Lower leg skin (tissue), 3 donors: ENCODE results near the gene ATP2A2.

Experiments
- CTCF ChIP-seq, 3 donors: fragments of 450-650 bp; IDR thresholded peaks; one replicate each; pipeline ENCODE4 v1.5.1; 2016; ENCODE audit warnings: antibody characterized with exemption in 3 of 3, mild to moderate bottlenecking in 3 of 3, moderate library complexity in 2 of 3
- POLR2A ChIP-seq, 2 donors: fragments of 450-650 bp; IDR thresholded peaks; one replicate each; pipeline ENCODE4 v1.6.1; 2016 to 2017; ENCODE audit warnings: antibody characterized with exemption in 2 of 2, mild to moderate bottlenecking in 1 of 2, moderate library complexity in 1 of 2

DNA sequence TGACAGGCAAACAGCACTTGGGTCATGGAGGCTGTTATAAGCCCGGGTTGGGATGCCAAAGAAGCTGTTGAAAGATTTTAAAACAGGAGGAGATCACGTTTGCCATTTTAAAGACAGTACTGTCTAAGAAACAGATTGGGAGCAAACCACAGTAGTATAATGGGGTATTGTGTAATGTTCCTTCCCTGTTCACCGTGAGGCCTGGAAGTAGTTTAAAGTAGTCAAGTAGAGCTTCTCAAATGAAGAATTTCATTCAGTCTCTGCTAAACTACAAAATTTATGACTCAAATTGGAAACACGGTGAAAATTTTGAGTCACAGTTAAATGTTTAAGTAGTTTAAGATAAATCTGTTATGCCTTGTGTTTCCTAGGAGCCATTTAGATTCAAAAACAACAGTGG, 35.8 kb downstream of the ATP2A2 start:
- TF ChIP-seq CTCF (IDR thresholded peaks at IDR 0.05) (no peak), POLR2A (IDR thresholded peaks at IDR 0.05) (no peak)
